IMR-90 (cell line): ENCODE results near the gene ZMIZ1. TPM values are rescaled to one million over a fixed set of nuclear protein-coding genes. Genes with fewer than 3 reads are reported as not detected.

Experiments used
- ATAC-seq: fragments of 200-7000 bp; cut with Tn5 transposase; 2 replicates; pipeline ENCODE4 v1.9.1; 2020; ENCODE audit warnings: low read depth, mild to moderate bottlenecking, moderate library complexity
- BruUV-seq: library from RNA; stranded (reverse); fragments of 400-500 nt; replicated peaks from 2 replicates; lab custom pipeline; 2021; lab: Mats Ljungman, UMichigan
- CTCF ChIA-PET: fragments of 300-600 bp; formaldehyde crosslinking; extraction: SDS; loops from one replicate; lab custom pipeline; 2021; ENCODE audit warnings: antibody characterized with exemption; lab: Yijun Ruan, JAX
- POLR2A ChIA-PET: fragments of 300-600 bp; sonication (Branson Sonifier 250); formaldehyde crosslinking; loops from one replicate; lab custom pipeline; 2022; ENCODE audit warnings: antibody characterized with exemption; ENCODE audit not compliant: unreplicated experiment; lab: Charles Lee
- DNase-seq: peaks from one replicate; pipeline ENCODE4 v3.0.0; 2013
- H2AFZ ChIP-seq: replicated peaks from 2 replicates; pipeline ENCODE3; 2013; ENCODE audit warnings: low read length, mild to moderate bottlenecking; ENCODE audit not compliant: poor library complexity
- H2AK5ac ChIP-seq: 2 replicates; pipeline ENCODE4 v1.6.1; 2013; ENCODE audit warnings: low read depth, low read length, inconsistent platforms
- H2AK9ac ChIP-seq: replicated peaks from 2 replicates; pipeline ENCODE3; 2013; ENCODE audit warnings: mild to moderate bottlenecking, low read depth, low read length, moderate library complexity; ENCODE audit not compliant: poor library complexity
- H2BK120ac ChIP-seq: 2 replicates; pipeline ENCODE4 v1.6.1; 2013; ENCODE audit warnings: low read depth, low read length, inconsistent platforms
- H2BK15ac ChIP-seq: 3 replicates; pipeline ENCODE4 v1.6.1; 2013; ENCODE audit warnings: low read depth, low read length, inconsistent platforms
- H2BK20ac ChIP-seq: 2 replicates; pipeline ENCODE4 v1.6.1; 2013; ENCODE audit warnings: low read depth, mild to moderate bottlenecking, inconsistent platforms, low read length, moderate library complexity
- H2BK5ac ChIP-seq: 2 replicates; pipeline ENCODE4 v1.6.1; 2013; ENCODE audit warnings: mild to moderate bottlenecking, low read depth, low read length, inconsistent platforms; ENCODE audit not compliant: poor library complexity, severe bottlenecking
- H3K14ac ChIP-seq: replicated peaks from 2 replicates; pipeline ENCODE4 v1.6.1; 2013; ENCODE audit warnings: low read depth, low read length, inconsistent platforms
- H3K18ac ChIP-seq: 2 replicates; pipeline ENCODE4 v1.6.1; 2013; ENCODE audit warnings: low read depth, low read length, control low read depth
- H3K23ac ChIP-seq: 2 replicates; pipeline ENCODE4 v1.6.1; 2013; ENCODE audit warnings: low read depth, low read length, inconsistent platforms
- H3K27ac ChIP-seq: 2 replicates; pipeline ENCODE4 v1.5.1; 2013; ENCODE audit warnings: mild to moderate bottlenecking, control low read depth, low read length; ENCODE audit not compliant: insufficient read depth
- H3K27me3 ChIP-seq: 2 replicates; pipeline ENCODE4 v1.6.1; 2013; ENCODE audit warnings: low read length; ENCODE audit not compliant: control insufficient read depth, insufficient read depth
- H3K36me3 ChIP-seq: 2 replicates; pipeline ENCODE4 v1.6.1; 2013; ENCODE audit warnings: low read length, mixed read lengths; ENCODE audit not compliant: control insufficient read depth, insufficient read depth
- H3K4ac ChIP-seq: 2 replicates; pipeline ENCODE4 v1.6.1; 2013; ENCODE audit warnings: low read depth, low read length, inconsistent platforms
- H3K4me1 ChIP-seq: 2 replicates; pipeline ENCODE4 v1.6.1; 2013; ENCODE audit warnings: low read length, mixed read lengths; ENCODE audit not compliant: control insufficient read depth, insufficient read depth
- H3K4me2 ChIP-seq: 2 replicates; pipeline ENCODE4 v1.6.1; 2013; ENCODE audit warnings: low read depth, mild to moderate bottlenecking, control low read depth, low read length, moderate library complexity
- H3K4me3 ChIP-seq: 2 replicates; pipeline ENCODE4 v1.5.1; 2013; ENCODE audit warnings: low read depth, mild to moderate bottlenecking, control low read depth, low read length, moderate library complexity; ENCODE audit not compliant: insufficient read depth
- H3K56ac ChIP-seq: 2 replicates; pipeline ENCODE4 v1.6.1; 2013; ENCODE audit warnings: low read length, inconsistent platforms; ENCODE audit not compliant: insufficient read depth; ENCODE audit errors: extremely low read depth
- H3K79me1 ChIP-seq, 2 experiments: 2 replicates each; pipeline ENCODE4 v1.6.1; 2013; ENCODE audit warnings: low read length in 2 of 2, inconsistent platforms in 1 of 2, low read depth in 1 of 2
- H3K9ac ChIP-seq: 2 replicates; pipeline ENCODE4 v1.6.1; 2013; ENCODE audit warnings: low read depth, low read length, control low read depth
- H3K9me1 ChIP-seq: 2 replicates; pipeline ENCODE4 v1.6.1; 2013; ENCODE audit warnings: low read length, inconsistent platforms; ENCODE audit not compliant: insufficient read depth
- H3K9me3 ChIP-seq: 2 replicates; pipeline ENCODE4 v1.6.1; 2013; ENCODE audit warnings: low read length; ENCODE audit not compliant: control insufficient read depth, insufficient read depth
- H4K20me1 ChIP-seq: 2 replicates; pipeline ENCODE4 v1.6.1; 2013; ENCODE audit warnings: low read length, inconsistent platforms; ENCODE audit not compliant: insufficient read depth
- H4K5ac ChIP-seq: 2 replicates; pipeline ENCODE4 v1.6.1; 2013; ENCODE audit warnings: mild to moderate bottlenecking, low read depth, low read length, control low read depth
- H4K8ac ChIP-seq, 2 experiments: 2 replicates each; pipeline ENCODE4 v1.6.1; 2013; ENCODE audit warnings: low read depth in 2 of 2, low read length in 2 of 2, control low read depth in 1 of 2, inconsistent platforms in 1 of 2
- H4K91ac ChIP-seq: 2 replicates; pipeline ENCODE4 v1.6.1; 2013; ENCODE audit warnings: low read depth, low read length, inconsistent platforms; ENCODE audit not compliant: insufficient read depth
- BHLHE40 ChIP-seq: fragments of 150-350 bp; IDR thresholded peaks from 2 replicates; pipeline ENCODE4 v1.6.1; 2016; ENCODE audit warnings: mild to moderate bottlenecking, low read depth, low read length
- CEBPB ChIP-seq: IDR thresholded peaks from 2 replicates; pipeline ENCODE4 v1.6.1; 2012; ENCODE audit warnings: low read depth, low read length, improper control_type of control experiment
- CTCF ChIP-seq: conservative IDR thresholded peaks from 2 replicates; pipeline ENCODE4 v1.5.1; 2012; ENCODE audit warnings: mild to moderate bottlenecking, low read depth, low read length, improper control_type of control experiment
- FOS ChIP-seq: fragments of 150-350 bp; IDR thresholded peaks from 2 replicates; pipeline ENCODE4 v1.6.1; 2016; ENCODE audit warnings: low read depth, low read length
- MAFK ChIP-seq: IDR thresholded peaks from 2 replicates; pipeline ENCODE4 v1.6.1; 2012; ENCODE audit warnings: low read depth, low read length, improper control_type of control experiment
- MAZ ChIP-seq: IDR thresholded peaks from 2 replicates; pipeline ENCODE4 v1.6.1; 2012; ENCODE audit warnings: low read depth, mild to moderate bottlenecking, low read length, improper control_type of control experiment, moderate library complexity, borderline replicate concordance
- MXI1 ChIP-seq: IDR thresholded peaks from 2 replicates; pipeline ENCODE4 v1.6.1; 2012; ENCODE audit warnings: low read depth, mild to moderate bottlenecking, low read length, moderate library complexity, borderline replicate concordance
- NFE2L2 ChIP-seq: fragments of 150-350 bp; IDR thresholded peaks from 2 replicates; pipeline ENCODE4 v1.6.1; 2016; ENCODE audit warnings: low read depth, mild to moderate bottlenecking, low read length
- POLR2A ChIP-seq: IDR thresholded peaks from 2 replicates; pipeline ENCODE4 v1.6.1; 2012; ENCODE audit warnings: mild to moderate bottlenecking, low read depth, low read length
- RFX5 ChIP-seq: IDR thresholded peaks from 2 replicates; pipeline ENCODE4 v1.8.0; 2012; ENCODE audit warnings: low read depth, mild to moderate bottlenecking, low read length, moderate library complexity
- WGBS, 2 experiments: methylation state at CpG; one replicate each; pipeline versions ENCODE4 v1.1.5 to v1.1.7; 2013; ENCODE audit warnings: missing lambda C conversion rate in 2 of 2; ENCODE audit not compliant: insufficient read length in 1 of 2; ENCODE audit errors: extremely low coverage in 2 of 2; 5-methylcytosine and 5-hydroxymethylcytosine counted together
- dilution Hi-C: fragments of 300-500 bp; cut with HindIII; formaldehyde crosslinking; loops from one replicate; pipeline ENCODE4 v1.14.3; 2018; ENCODE audit warnings: low sequenced_read_pairs; ENCODE audit not compliant: unreplicated experiment
- in situ Hi-C: fragments of 300-500 bp; cut with MboI; formaldehyde crosslinking; loops from 3 replicates; pipeline ENCODE4 v1.14.3; 2019; ENCODE audit warnings: low sequenced_read_pairs, inconsistent platforms, mixed read lengths
- intact Hi-C: fragments of 100-400 bp; cut with micrococcal nuclease; formaldehyde crosslinking; loops from 2 replicates; pipeline ENCODE4 v1.10.0; 2022
- polyA plus RNA-seq, 3 experiments: library from polyadenylated mRNA; depleted of rRNA; stranded (reverse); fragments of >200 nt; gene quantifications; 2 replicates each; pipeline ENCODE4 v1.2.3, GENCODE V29; 2012; ENCODE audit warnings: low replicate concordance in 1 of 3
- total RNA-seq: library from RNA; depleted of rRNA; stranded (reverse); fragments of >200 nt; gene quantifications from 2 replicates; pipeline ENCODE4 v1.2.3, GENCODE V29; 2012

The ZMIZ1 gene
- total and polyA plus RNA-seq, 2 of the 4 experiments (the other 2 are of a cell fraction), result 6.6 to 48.7 TPM

GRCh38 chr10:79088176-79088575 lies 19.4 kb downstream of the ZMIZ1 start:
- no peak overlapping the region for H3K56ac ChIP-seq
- no peak overlapping the region for H2BK5ac ChIP-seq
- intact Hi-C loops (no loop called here), dilution Hi-C loops (no loop called here), in situ Hi-C loops (no loop called here)
- ATAC-seq (no peak), DNase-seq (no peak)
- H2AK5ac ChIP-seq, result no peak overlapping the region
- no peak overlapping the region for H3K9ac ChIP-seq
- no peak overlapping the region for H2BK120ac ChIP-seq
- H3K23ac ChIP-seq, result no peak overlapping the region
- peaks cover 10% of the 10 kb centered on the region; the same call in 1 of the 2 replicates for H3K36me3 ChIP-seq
- H2AK9ac ChIP-seq, result no peak overlapping the region
- peaks cover 13 to 97% of the 10 kb centered on the region in 2 experiments; a peak in 3 of 4 replicates for H3K79me1 ChIP-seq
- peaks cover 59% of the 10 kb centered on the region for H3K4me1 ChIP-seq
- no peak overlapping the region for H3K4me3 ChIP-seq
- ChIA-PET CTCF (no interaction called here), POLR2A (no interaction called here)
- H3K14ac ChIP-seq, result no peak overlapping the region
- H2AFZ ChIP-seq, result no peak overlapping the region
- no peak overlapping the region for H3K4me2 ChIP-seq
- H4K5ac ChIP-seq, result no peak overlapping the region
- no TSS peak for BruUV-seq
- no peaks in the 10 kb centered on the region for H3K9me3 ChIP-seq
- H4K91ac ChIP-seq, result no peak overlapping the region
- H3K4ac ChIP-seq, result no peak overlapping the region; the same call in 1 of the 2 replicates
- no peak overlapping the region for H2BK20ac ChIP-seq
- TF ChIP-seq MAFK, result no peak
- no peak for TF ChIP-seq RFX5
- no peak for TF ChIP-seq POLR2A
- no peak for TF ChIP-seq NFE2L2
- no peak for TF ChIP-seq FOS
- no peak for TF ChIP-seq CEBPB
- no peak for TF ChIP-seq MAZ
- no peak for TF ChIP-seq CTCF
- TF ChIP-seq BHLHE40, result no peak
- TF ChIP-seq MXI1, result no peak
- 100% methylated on average over 3 of the region's 8 CpGs; no CpG with 5 or more reads in 1 of the 2 experiments for WGBS, 2 experiments
- no peak overlapping the region for H4K8ac ChIP-seq
- no peak overlapping the region for H3K18ac ChIP-seq
- H3K27me3 ChIP-seq, result no peaks in the 10 kb centered on the region
- peaks cover 76% of the 10 kb centered on the region for H3K9me1 ChIP-seq
- H3K27ac ChIP-seq, result no peak overlapping the region
- peaks cover 99% of the 10 kb centered on the region for H4K20me1 ChIP-seq
- no peak overlapping the region for H2BK15ac ChIP-seq
